Measurements from ENCODE around the gene CREG2.
A peak's percentile ranks its signal among the peaks of the same experiment; 100 is the strongest.

The CREG2 gene

DNA sequence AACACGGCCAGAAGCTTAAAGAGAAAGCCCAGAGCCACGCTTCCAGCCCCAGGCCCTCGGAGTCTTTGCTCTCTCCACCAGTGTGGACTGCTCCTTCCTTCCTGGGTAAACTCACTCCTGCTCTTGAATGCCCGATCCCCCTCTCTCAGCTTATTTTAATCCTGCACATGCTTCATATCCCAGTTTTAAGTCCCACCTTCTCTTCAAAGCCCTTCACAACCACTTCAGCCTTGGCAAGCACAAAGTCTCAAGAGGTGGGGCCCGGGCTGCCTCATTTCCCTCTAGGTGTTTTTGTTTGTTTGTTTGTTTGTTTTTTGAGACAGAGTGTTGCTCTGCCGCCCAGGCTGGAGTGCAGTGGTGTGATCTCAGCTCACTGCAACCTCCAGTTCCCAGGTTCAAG is 21.6 kb upstream of the CREG2 start:
- no peak for DNase-seq

DNA sequence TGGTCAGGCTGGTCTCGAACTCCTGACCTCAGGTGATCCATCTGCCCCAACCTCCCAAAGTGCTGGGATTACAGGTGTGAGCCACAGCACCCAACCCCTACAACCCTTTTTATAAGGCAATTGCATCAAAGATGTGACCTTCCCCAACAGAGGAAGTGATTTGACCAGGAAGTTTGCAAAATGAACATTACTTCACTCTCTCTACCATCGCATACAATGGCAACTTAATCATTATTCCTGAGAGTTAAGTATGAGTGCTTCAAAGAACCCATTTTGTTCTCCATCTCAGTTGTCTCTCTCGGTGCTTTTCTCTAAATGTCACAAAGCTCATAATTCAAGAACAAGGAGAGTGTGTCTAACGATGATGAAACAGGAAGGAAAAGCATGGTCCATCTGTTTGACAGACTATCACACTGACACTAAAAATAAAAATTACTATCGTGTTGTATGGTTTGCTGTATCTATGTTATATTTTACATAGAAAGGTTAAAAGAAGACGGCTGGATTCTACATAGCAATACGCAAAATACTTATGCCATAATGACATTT is 18.1 kb upstream of the CREG2 start:
- no peak for DNase-seq

DNA sequence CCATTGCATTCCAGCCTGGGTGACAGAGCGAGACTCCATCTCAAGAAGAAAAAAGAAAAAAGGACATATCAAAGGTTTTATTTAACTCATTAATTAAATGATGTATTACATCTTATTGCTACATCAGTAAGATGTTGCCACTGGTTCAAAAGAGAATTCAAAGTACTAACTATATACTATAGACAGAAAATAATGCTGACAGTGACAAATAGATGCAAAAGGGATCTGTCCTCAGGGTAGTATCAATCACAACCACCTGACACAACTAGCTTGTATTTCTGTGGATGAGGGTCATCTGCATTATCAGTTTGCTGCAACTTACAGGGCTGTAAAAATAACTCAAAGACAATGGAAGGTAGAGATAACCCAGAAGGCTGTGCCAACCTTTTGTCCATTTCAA is 16.4 kb upstream of the CREG2 start:
- no peak for DNase-seq

GRCh38 chr2:101402630-101403029 is 15.3 kb upstream of the CREG2 start:
- DNase-seq: no peak

DNA sequence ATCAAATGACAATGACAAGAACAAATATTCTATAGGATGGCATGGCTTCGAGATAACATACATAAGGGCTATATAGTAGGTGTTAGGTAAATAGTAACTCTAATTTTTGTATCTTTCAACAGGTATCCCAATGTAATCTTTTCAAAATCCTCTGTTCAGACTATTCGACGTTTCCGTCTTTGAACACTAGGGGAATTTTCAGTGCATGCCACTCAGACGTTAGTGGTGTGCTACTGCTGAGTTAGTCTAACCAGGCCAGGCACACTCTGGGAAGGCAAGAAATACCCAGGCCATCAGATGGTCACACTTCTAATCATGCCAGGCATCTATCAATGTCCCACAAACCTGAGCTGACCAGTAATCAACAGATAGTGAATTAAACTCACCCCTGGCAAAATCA is 14.6 kb upstream of the CREG2 start:
- DNase-seq: no peak

GRCh38 chr2:101401326-101401665 is 14.0 kb upstream of the CREG2 start:
- no peak for DNase-seq

DNA sequence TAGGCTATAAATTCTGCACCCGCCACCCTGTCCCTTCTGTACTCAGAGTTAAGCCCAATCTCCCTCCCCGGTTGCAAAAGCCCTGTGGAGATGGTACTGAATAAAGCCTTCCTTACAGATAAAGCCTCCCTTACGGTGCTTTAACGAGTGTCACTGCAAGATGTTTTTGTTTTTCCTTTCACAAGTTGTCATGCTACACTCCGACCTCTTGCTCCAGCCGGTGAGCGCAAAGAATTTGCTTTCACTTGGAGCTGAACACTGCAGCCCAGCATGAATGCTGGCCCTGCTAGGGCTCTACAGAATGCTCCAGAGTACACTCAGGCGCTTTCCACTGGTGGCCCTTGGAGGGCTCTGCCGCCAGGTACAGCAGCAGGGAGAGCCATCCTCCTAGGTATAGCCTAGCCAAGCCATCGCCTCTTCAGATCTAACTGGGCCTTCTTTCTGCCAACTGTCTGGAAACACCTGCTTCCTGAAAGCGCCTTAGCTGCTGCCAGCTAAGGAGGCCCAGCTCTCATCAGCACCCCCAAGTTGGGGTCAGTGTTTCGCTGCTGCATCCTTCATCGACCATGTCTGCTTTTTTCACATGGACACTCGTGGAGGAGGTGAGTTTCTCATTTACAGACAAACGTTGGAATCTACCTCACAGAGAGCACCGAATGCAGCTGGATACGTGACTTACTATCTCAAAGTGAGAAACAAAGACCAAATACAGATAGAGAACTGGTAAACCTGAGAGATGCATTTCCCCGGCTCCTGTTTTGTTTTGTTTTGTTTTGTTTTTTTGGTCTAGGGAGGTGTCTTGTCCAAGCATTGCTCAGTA is 13.4 kb upstream of the CREG2 start:
- no peak for DNase-seq

DNA sequence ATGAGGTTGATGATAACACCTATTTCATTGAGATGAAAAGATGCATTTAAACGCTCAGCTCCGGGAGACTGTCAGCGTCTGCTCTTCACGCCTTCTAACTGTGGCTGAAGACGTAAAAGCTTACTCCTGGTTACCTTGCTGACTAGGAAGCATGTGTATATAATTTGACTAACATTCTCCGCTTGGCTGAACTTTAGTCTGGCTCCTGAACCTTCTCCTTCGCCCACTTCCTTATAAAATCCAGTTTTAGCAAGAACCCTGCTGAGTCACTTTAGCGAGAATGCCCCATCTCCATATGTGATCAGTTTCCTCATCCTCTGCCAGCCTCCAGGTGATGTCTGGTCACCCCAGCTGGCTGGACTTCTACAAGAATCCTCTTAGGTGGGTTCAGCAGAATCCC is 12.7 kb upstream of the CREG2 start:
- DNase-seq: no peak

DNA sequence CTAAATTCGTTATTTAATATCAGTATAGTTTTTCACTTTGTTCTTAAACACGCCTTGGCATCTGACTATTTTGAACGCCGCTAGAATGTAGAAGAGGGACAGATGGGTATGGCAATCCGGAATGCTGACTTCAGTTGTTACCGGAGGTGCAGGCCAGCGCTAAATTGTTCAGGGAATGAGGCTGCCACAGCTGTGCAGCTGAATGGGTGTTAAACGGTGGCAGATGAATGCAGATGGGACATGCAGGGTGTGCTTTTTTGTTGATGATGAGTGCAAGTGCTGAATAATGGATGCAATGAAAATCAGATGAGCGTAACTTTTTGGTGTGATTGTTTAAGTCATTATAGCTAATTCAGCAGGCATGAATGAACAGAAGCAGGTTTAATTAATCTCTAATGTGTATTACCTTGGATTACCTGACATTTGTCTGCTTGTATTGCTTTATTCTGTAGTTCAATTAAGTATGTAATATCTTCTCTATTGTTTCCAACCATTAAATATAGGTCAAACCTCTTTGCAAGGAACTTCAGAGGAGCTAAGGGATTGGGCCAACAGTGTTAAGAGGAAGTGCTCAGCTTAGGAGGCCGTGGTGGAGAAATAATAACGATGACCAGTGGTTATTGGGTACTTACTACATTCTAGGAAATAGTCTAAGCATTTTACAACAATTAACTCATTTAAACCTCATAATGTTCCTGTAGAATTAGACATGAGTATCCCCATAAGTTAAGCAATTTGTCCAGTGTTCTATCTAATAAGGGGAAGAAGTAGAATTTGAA is 11.9 kb upstream of the CREG2 start:
- DNase-seq: no peak

DNA sequence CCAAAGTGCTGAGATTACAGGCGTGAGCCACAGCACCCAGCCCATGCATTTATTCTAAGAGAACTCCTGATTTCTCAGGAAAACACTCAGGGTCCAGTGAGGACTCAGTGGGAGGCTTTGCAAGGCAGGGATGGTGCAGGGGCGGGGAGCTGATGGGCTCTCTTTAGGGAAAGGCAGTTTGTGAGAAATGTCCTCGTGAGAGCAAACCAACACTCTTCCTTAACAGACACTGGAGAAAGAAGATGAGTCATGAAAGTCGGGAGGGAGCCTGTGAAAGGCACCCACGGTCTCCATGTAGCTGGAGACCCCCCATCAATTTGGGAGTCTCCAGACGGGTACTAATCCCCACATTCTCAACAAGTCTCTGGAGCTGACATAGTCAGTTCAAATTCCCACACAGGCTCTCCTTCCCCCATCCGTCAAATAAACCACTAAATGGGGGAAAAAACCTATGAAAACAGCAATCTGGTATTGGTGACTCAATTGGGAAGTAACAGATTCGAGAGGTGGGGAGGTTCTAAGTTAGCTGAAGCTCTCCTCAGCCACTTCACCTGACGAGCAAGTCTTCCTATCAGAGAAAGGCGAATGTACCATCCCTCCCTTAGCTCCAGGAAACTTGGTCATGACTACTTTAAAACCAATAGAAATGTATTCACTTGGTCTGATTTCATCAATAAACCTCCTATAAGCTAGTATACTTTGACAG is 11.0 kb upstream of the CREG2 start:
- no peak for DNase-seq

- peak; percentile 89 for DNase-seq
Observed at GRCh38 chr2:101396316-101396717, 9.0 kb upstream of the CREG2 start.

DNA sequence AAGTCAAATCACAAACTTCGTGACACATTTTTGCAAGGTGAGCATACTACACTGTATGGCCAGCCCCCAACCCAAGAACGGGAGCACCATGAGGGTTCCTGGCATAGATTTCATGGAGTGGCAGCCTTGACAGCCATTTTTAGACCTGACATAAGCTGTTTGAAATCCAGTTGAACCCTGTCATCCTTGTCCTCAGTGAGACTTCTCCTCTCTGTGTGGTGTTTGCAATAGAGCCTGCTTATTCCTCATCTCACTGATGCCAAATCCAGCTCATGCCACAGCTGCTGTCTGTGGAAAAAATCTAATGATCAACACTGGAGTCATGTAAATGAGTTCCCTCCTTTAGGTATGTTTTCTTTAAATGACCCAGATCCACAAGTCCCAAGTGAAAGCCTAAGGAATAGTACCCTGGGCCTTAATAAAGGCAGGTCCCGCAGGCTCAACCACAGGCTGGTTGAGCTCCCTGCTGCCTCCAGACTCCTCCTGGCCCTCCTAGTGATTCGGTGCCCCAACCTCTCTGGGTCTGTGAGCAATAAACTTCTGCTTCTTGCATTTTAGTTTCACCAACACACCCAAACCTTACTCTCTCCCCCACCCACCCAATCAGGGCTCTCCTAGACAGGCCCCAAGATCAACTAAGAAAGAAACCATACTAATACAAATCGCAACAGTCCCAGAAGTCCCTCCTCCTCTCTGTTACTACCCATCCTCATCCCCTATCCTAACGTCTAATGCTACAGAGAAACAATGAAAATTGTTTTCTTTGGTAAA is 8.4 kb upstream of the CREG2 start:
- peak; percentile 14 for DNase-seq

GRCh38 chr2:101388232-101388631 is 929 bp upstream of the CREG2 start:
- peak; percentile 78 for DNase-seq

GRCh38 chr2:101386599-101387150 is 628 bp downstream of the CREG2 start:
- DNase-seq: no peak

DNA sequence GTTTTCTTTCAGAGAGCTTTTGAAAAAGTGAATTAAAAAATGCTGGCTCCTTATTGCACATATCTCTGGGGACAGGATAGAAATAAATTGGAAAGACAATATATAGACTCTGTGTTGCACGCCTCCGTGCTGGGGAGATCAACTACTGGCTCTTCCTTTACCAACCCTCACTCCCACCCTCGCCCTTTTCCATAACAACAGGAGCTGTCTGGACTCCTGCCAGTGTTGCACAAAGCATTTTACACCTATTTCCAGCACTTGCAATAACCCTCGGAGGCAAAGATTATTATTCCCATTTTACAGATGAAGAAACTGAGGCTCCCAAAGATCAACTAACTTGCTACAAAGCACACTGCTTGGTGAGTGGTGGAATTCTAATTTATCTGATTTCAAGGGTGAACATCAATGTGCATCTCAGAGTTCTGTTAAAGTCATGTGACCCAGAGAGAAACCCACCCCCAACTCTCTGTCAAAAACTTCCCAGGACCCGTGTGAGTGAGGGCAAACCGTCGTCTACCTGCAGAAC is 4.2 kb downstream of the CREG2 start:
- no peak for DNase-seq

- no peak for DNase-seq
Observed at GRCh38 chr2:101382442-101382841, 4.9 kb downstream of the CREG2 start.

DNA sequence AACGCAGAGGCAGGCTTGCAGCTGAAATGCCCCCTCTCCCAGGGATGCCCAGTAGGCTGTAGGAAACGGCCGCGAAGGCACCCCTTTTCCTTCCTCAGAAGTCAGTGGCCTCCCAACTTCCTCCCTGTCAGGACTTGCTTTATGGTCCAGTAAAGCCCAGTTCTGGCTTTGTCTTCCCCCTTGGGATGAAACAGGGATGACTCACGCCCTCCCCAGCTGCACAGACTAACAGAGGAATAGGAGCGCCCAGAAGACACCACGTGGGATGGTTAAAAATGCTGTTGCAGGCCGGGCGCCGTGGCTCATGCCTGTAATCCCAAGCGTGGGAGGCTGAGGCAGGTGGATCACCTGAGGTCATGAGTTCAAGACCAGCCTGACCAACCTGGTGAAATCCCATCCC is 6.9 kb downstream of the CREG2 start:
- DNase-seq: peak; percentile 92

- DNase-seq: no peak
Observed at GRCh38 chr2:101379091-101379490, 8.2 kb downstream of the CREG2 start.

GRCh38 chr2:101375653-101376052 is 11.7 kb downstream of the CREG2 start:
- DNase-seq: no peak

GRCh38 chr2:101374821-101375561 is 12.3 kb downstream of the CREG2 start:
- no peak for DNase-seq

- no peak for DNase-seq
Observed at GRCh38 chr2:101372792-101373191, 14.5 kb downstream of the CREG2 start.

All from HCEC 1CT (cell line).